ENCODE data around the gene SRD5A1. TPM values are rescaled to one million over a fixed set of nuclear protein-coding genes. Genes with fewer than 3 reads are reported as not detected.

SRD5A1 gene
- total RNA-seq, 1 donor from 2014 or later = 16.2 TPM

GRCh38 chr5:6587171-6587570 is 46.1 kb upstream of the SRD5A1 start:
- Mint-ChIP-seq H3K36me3 (no peaks in the 10 kb centered on the region), H3K27me3 (ENCODE audit: insufficient read depth, low read depth) (peaks cover 19% of the 10 kb centered on the region), H3K27ac (no peak overlapping the region), H3K4me1 (peaks cover 6% of the 10 kb centered on the region), H3K9me3 (no peaks in the 10 kb centered on the region), H3K4me3 (no peak overlapping the region)
- Histone ChIP-seq H3K36me3 (no peaks in the 10 kb centered on the region), H4K20me1 (ENCODE audit: low read depth) (no peaks in the 10 kb centered on the region), H2AFZ (replicated peaks) (no peak overlapping the region), H3K4me2 (no peak overlapping the region), H3K79me2 (ENCODE audit: low read depth) (no peaks in the 10 kb centered on the region), H3K27ac (no peak overlapping the region), H3F3A (ENCODE audit: low read depth) (no peaks in the 10 kb centered on the region), H3K4me3 (no peak overlapping the region), H3K9ac (no peak overlapping the region), H3K27me3 (peaks cover 45% of the 10 kb centered on the region), H3K9me3 (ENCODE audit: low read depth) (no peaks in the 10 kb centered on the region), H3K4me1 (no peaks in the 10 kb centered on the region)
- no peak for TF ChIP-seq EZH2 (IDR thresholded peaks at IDR 0.05)
- TF ChIP-seq CTCF (IDR thresholded peaks at IDR 0.05) = no peak
- no peak for TF ChIP-seq EZH2phosphoT487 (IDR thresholded peaks at IDR 0.05)
- DNase-seq (ENCODE audit: low spot score) = no peak

DNA sequence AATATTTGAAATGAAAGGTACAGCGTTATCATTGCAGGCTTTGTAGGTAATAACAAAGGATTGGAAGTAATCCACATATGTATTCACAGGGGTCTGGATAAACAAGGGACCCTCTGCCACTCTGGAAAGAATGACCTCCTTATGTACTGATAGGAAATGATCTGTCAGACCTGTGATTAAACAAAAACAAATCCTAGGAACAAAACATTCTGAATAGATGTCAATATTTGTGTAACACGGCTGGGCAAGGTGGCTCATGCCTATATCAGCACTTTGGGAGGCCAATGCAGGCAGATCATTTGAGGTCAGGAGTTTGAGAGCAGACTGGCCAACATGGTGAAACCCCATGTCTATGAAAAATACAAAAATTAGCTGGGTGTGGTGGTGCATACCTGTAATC is 42.7 kb upstream of the SRD5A1 start:
- H3K4me3 ChIP-seq = no peak overlapping the region
- Mint-ChIP-seq H3K9me3 (no peaks in the 10 kb centered on the region), H3K27me3 (ENCODE audit: insufficient read depth, low read depth) (peaks cover 10% of the 10 kb centered on the region), H3K4me3 (no peak overlapping the region), H3K27ac (no peak overlapping the region), H3K36me3 (no peaks in the 10 kb centered on the region), H3K4me1 (no peaks in the 10 kb centered on the region)
- H4K20me1 ChIP-seq (ENCODE audit: low read depth) = no peaks in the 10 kb centered on the region
- TF ChIP-seq EZH2 (IDR thresholded peaks at IDR 0.05) = no peak
- TF ChIP-seq CTCF (IDR thresholded peaks at IDR 0.05) = no peak
- no peak for TF ChIP-seq EZH2phosphoT487 (IDR thresholded peaks at IDR 0.05)
- no peaks in the 10 kb centered on the region for H3F3A ChIP-seq (ENCODE audit: low read depth)
- H3K36me3 ChIP-seq = no peaks in the 10 kb centered on the region
- H3K27ac ChIP-seq = no peak overlapping the region
- no peak for DNase-seq (ENCODE audit: low spot score)
- no peak overlapping the region for H3K4me2 ChIP-seq
- no peaks in the 10 kb centered on the region for H3K79me2 ChIP-seq (ENCODE audit: low read depth)
- H3K9ac ChIP-seq = no peak overlapping the region
- no peaks in the 10 kb centered on the region for H3K9me3 ChIP-seq (ENCODE audit: low read depth)
- H3K27me3 ChIP-seq = peaks cover 11% of the 10 kb centered on the region
- no peaks in the 10 kb centered on the region for H3K4me1 ChIP-seq
- no peak overlapping the region for H2AFZ ChIP-seq (replicated peaks)

GRCh38 chr5:6591671-6592288 is 41.5 kb upstream of the SRD5A1 start:
- no peaks in the 10 kb centered on the region for H3F3A ChIP-seq (ENCODE audit: low read depth)
- no peak overlapping the region for H3K9ac ChIP-seq
- H3K9me3 ChIP-seq (ENCODE audit: low read depth) = no peaks in the 10 kb centered on the region
- Mint-ChIP-seq H3K9me3 (no peaks in the 10 kb centered on the region), H3K36me3 (peaks cover 7% of the 10 kb centered on the region), H3K27me3 (ENCODE audit: insufficient read depth, low read depth) (peaks cover 10% of the 10 kb centered on the region), H3K4me3 (no peak overlapping the region), H3K27ac (no peak overlapping the region), H3K4me1 (no peaks in the 10 kb centered on the region)
- H3K4me1 ChIP-seq = no peaks in the 10 kb centered on the region
- no peak overlapping the region for H2AFZ ChIP-seq (replicated peaks)
- no peaks in the 10 kb centered on the region for H3K79me2 ChIP-seq (ENCODE audit: low read depth)
- no peak overlapping the region for H3K27ac ChIP-seq
- H3K4me2 ChIP-seq = no peak overlapping the region
- no peaks in the 10 kb centered on the region for H3K36me3 ChIP-seq
- no peak for DNase-seq (ENCODE audit: low spot score)
- TF ChIP-seq EZH2phosphoT487 (IDR thresholded peaks at IDR 0.05) (no peak), CTCF (IDR thresholded peaks at IDR 0.05) (no peak), EZH2 (IDR thresholded peaks at IDR 0.05) (no peak)
- peaks cover 6% of the 10 kb centered on the region for H3K27me3 ChIP-seq
- H4K20me1 ChIP-seq (ENCODE audit: low read depth) = no peaks in the 10 kb centered on the region
- no peak overlapping the region for H3K4me3 ChIP-seq

All from neural progenitor cell (in vitro differentiated cells).